OCI-LY7 (cell line): Measurements from ENCODE around the gene BRAF. TPM values are rescaled to one million over a fixed set of nuclear protein-coding genes. Genes with fewer than 3 reads are reported as not detected.
"Not testable (repeated sequence)": the region's sequence is repeated elsewhere in the genome, so short reads cannot be mapped to it uniquely, and the experiment has no call there.

ENCODE experiments used
- BruUV-seq: library from RNA; stranded (reverse); fragments of 400-500 nt; replicated peaks from 2 replicates; lab custom pipeline; 2021; lab: Mats Ljungman, UMichigan
- CTCF ChIA-PET: fragments of 300-600 bp; sonication (Branson Sonifier 250); formaldehyde crosslinking; loops from one replicate; lab custom pipeline; 2022; ENCODE audit warnings: antibody characterized with exemption; ENCODE audit not compliant: unreplicated experiment; lab: Charles Lee
- POLR2A ChIA-PET: fragments of 300-600 bp; sonication (Branson Sonifier 250); formaldehyde crosslinking; loops from one replicate; lab custom pipeline; 2022; ENCODE audit warnings: antibody characterized with exemption; lab: Charles Lee
- DNase-seq: peaks from one replicate; pipeline ENCODE4 v3.0.0-alpha.2; 2015; ENCODE audit warnings: low spot score
- H2AFZ ChIP-seq: fragments of 200-600 bp; sonication (generic), shearing (Covaris generic); 2 replicates; pipeline ENCODE4 v1.6.1; 2014; ENCODE audit warnings: mild to moderate bottlenecking, antibody characterized with exemption, low read length, moderate library complexity
- H3K27ac ChIP-seq: fragments of 200-600 bp; sonication (generic); 2 replicates; pipeline ENCODE4 v1.5.1; 2014; ENCODE audit warnings: mixed run types, low read depth, mild to moderate bottlenecking, moderate library complexity, low read length, inconsistent platforms; ENCODE audit not compliant: poor library complexity, severe bottlenecking
- H3K36me3 ChIP-seq: fragments of 200-600 bp; sonication (generic); 2 replicates; pipeline ENCODE4 v1.6.1; 2014; ENCODE audit warnings: mild to moderate bottlenecking, antibody characterized with exemption, low read length, moderate library complexity, mixed read lengths; ENCODE audit not compliant: insufficient read depth
- H3K4me1 ChIP-seq: fragments of 200-600 bp; sonication (generic); 2 replicates; pipeline ENCODE4 v1.5.1; 2014; ENCODE audit warnings: mild to moderate bottlenecking, low read length; ENCODE audit not compliant: insufficient read depth, poor library complexity, severe bottlenecking
- H3K4me2 ChIP-seq: fragments of 200-600 bp; sonication (generic); 2 replicates; pipeline ENCODE4 v1.6.1; 2014; ENCODE audit warnings: mild to moderate bottlenecking, low read length
- H3K4me3 ChIP-seq: fragments of 200-600 bp; sonication (generic); 2 replicates; pipeline ENCODE4 v1.5.1; 2014; ENCODE audit warnings: mild to moderate bottlenecking, low read depth, low read length; ENCODE audit not compliant: poor library complexity, severe bottlenecking
- H3K79me2 ChIP-seq: fragments of 200-600 bp; sonication (generic); 2 replicates; pipeline ENCODE4 v1.6.1; 2016; ENCODE audit warnings: low read depth, mild to moderate bottlenecking, low read length, moderate library complexity, mixed read lengths; ENCODE audit not compliant: insufficient read depth
- H3K9me2 ChIP-seq: fragments of 200-600 bp; sonication (generic); 2 replicates; pipeline ENCODE4 v1.6.1; 2016; ENCODE audit warnings: mild to moderate bottlenecking, low read length, mixed read lengths; ENCODE audit not compliant: insufficient read depth
- H3K9me3 ChIP-seq: fragments of 200-600 bp; sonication (generic); 2 replicates; pipeline ENCODE4 v1.6.1; 2014; ENCODE audit warnings: mild to moderate bottlenecking, mixed run types, low read length, mixed read lengths
- H4K20me1 ChIP-seq: fragments of 200-600 bp; sonication (generic); 2 replicates; pipeline ENCODE4 v1.6.1; 2014; ENCODE audit warnings: mild to moderate bottlenecking, antibody characterized with exemption, low read length, moderate library complexity, mixed read lengths; ENCODE audit not compliant: insufficient read depth
- EZH2phosphoT487 ChIP-seq: fragments of 200-600 bp; sonication (generic); IDR thresholded peaks from 2 replicates; pipeline ENCODE4 v1.6.1; 2018; ENCODE audit warnings: low read depth, borderline replicate concordance, mild to moderate bottlenecking, mixed run types, antibody characterized with exemption, low read length, moderate library complexity, mixed read lengths
- intact Hi-C: fragments of 100-400 bp; cut with micrococcal nuclease; formaldehyde crosslinking; loops from one replicate; pipeline ENCODE4 v1.10.0; 2022; ENCODE audit not compliant: unreplicated experiment
- total RNA-seq, 2 experiments: library from RNA; depleted of rRNA in 1 of 2; stranded (reverse); fragments of >200 nt in 1 of 2; shearing (Covaris generic) in 1 of 2; gene quantifications; 2 replicates each; pipeline ENCODE4 v1.2.3, GENCODE V29; 2014 to 2022
- TF ChIP-seq, protein P1 (sequence below): fragments of 200-600 bp; sonication (generic); conservative IDR thresholded peaks from 2 replicates; pipeline ENCODE4 v1.5.1; 2014; ENCODE audit warnings: mild to moderate bottlenecking, antibody characterized with exemption, low read length, moderate library complexity, mixed read lengths

Gene BRAF
- total RNA-seq, 2 experiments from 2014 or later, result 17.1 to 41.6 TPM

DNA sequence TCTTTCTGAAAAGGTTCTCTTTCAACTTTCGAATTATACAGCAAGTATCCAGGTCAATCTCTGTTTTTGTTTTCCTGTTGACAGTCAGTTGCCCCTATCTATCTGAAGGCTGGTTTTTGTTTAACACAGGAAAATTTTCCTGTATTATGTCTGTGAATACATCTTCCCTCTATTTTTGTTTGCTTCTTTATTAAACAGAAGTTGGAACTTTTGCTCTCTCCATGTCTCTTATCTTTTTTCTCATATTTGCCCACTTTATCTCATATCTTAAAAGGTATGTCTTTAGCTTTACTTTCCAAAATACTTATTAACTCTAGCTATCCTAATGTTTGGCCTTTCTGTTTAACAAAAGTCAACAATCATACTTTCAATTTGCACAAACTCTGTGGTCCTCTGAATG is 95.0 kb downstream of the BRAF start:
- TF ChIP-seq, protein P1, sequence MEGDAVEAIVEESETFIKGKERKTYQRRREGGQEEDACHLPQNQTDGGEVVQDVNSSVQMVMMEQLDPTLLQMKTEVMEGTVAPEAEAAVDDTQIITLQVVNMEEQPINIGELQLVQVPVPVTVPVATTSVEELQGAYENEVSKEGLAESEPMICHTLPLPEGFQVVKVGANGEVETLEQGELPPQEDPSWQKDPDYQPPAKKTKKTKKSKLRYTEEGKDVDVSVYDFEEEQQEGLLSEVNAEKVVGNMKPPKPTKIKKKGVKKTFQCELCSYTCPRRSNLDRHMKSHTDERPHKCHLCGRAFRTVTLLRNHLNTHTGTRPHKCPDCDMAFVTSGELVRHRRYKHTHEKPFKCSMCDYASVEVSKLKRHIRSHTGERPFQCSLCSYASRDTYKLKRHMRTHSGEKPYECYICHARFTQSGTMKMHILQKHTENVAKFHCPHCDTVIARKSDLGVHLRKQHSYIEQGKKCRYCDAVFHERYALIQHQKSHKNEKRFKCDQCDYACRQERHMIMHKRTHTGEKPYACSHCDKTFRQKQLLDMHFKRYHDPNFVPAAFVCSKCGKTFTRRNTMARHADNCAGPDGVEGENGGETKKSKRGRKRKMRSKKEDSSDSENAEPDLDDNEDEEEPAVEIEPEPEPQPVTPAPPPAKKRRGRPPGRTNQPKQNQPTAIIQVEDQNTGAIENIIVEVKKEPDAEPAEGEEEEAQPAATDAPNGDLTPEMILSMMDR, result no peak
- TF ChIP-seq EZH2phosphoT487, result no peak
- Histone ChIP-seq H3K4me1 (no peaks in the 10 kb centered on the region), H3K79me2 (no peaks in the 10 kb centered on the region), H4K20me1 (no peaks in the 10 kb centered on the region), H3K36me3 (peaks cover 18% of the 10 kb centered on the region), H3K4me2 (no peak overlapping the region), H2AFZ (no peak overlapping the region), H3K4me3 (no peak overlapping the region), H3K9me2 (no peaks in the 10 kb centered on the region), H3K27ac (no peak overlapping the region), H3K9me3 (no peaks in the 10 kb centered on the region)
- ChIA-PET CTCF (no interaction called here), POLR2A (interaction anchor here (0.7 to 1.0 kb wide), 3 partner anchors 105 to 234 kb away, joined by 3 read pairs; no protein-coding TSS in a partner anchor)
- no TSS peak for BruUV-seq
- no peak for DNase-seq
- intact Hi-C loops, result no loop called here

DNA sequence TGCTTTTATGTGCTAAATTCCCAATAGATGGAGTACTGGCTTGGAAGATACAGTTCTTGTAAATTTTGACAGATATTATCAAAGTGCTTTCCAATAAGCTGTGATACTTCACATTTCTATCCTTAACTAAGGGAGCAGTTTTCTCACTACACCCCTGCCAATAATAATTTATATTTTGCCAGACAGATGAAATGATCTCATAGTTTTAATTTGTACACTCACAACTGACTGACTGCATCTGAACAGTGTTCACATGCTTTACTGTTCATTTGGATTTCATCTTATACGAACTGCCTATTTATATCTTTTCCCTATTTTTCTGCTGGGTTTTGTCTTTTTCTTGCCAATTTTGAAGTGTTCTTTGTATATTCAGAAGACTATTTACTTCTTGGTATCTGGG is 96.0 kb downstream of the BRAF start:
- CTCF ChIA-PET, result no interaction called here
- H3K4me3 ChIP-seq, result no peak overlapping the region
- H3K36me3 ChIP-seq, result peaks cover 8% of the 10 kb centered on the region
- BruUV-seq, result no TSS peak
- intact Hi-C loops, result no loop called here
- no peaks in the 10 kb centered on the region for H4K20me1 ChIP-seq
- no peaks in the 10 kb centered on the region for H3K79me2 ChIP-seq
- POLR2A ChIA-PET, result interaction anchor here (0.7 to 1.0 kb wide), 5 partner anchors 24 to 233 kb away, joined by 3 to 4 read pairs (median 3); no protein-coding TSS in a partner anchor
- DNase-seq, result no peak
- no peak overlapping the region for H2AFZ ChIP-seq
- no peaks in the 10 kb centered on the region for H3K4me1 ChIP-seq
- no peak overlapping the region for H3K27ac ChIP-seq
- H3K4me2 ChIP-seq, result no peak overlapping the region
- H3K9me3 ChIP-seq, result no peaks in the 10 kb centered on the region
- no peak for TF ChIP-seq EZH2phosphoT487
- TF ChIP-seq, protein P1, result no peak
- H3K9me2 ChIP-seq, result no peaks in the 10 kb centered on the region

GRCh38 chr7:140817383-140817782 is 107.3 kb downstream of the BRAF start:
- H3K4me2 ChIP-seq, H3K27ac ChIP-seq, H3K4me1 ChIP-seq, intact Hi-C loops, H3K9me2 ChIP-seq, H4K20me1 ChIP-seq, CTCF ChIA-PET, H3K79me2 ChIP-seq, H3K4me3 ChIP-seq, H2AFZ ChIP-seq, POLR2A ChIA-PET, H3K36me3 ChIP-seq, DNase-seq, BruUV-seq: not testable (repeated sequence)
- H3K9me3 ChIP-seq, result peaks cover 17% of the 10 kb centered on the region; the same call in 1 of the 2 replicates
